NCI-H1930 (cell line): ENCODE measurements around the gene AKT1.

Experiments used
- DNase-seq, 2 experiments: peaks; one replicate each; lab custom pipeline; 2025; lab: John Stamatoyannopoulos, UW

Gene AKT1

DNA sequence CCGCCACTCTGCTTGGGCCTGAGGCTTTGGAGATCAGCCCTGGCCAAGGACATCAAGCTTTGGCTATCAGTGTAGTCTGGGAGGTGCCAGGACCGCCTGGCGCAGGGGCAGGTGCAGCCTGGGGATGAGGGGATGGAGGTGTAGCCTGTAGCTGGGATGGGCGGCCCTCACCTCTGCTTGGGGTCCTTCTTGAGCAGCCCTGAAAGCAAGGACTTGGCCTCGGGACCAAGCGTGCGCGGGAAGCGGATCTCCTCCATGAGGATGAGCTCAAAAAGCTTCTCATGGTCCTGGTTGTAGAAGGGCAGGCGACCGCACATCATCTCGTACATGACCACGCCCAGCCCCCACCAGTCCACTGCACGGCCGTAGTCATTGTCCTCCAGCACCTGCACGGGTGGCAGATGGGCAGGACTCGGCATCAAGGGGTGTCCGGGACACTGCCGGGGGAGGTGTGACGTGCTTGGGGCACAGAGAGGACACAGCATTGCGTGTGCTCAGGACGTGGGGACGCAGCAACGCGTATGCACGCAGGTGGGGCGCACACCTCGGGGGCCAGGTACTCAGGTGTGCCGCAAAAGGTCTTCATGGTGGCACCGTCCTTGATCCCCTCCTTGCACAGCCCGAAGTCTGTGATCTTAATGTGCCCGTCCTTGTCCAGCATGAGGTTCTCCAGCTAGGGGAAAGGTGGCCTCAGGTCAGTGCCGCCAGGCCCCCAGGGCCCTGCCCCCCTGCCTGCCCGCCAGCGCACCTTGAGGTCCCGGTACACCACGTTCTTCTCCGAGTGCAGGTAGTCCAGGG, 22.6 kb downstream of the AKT1 start:
- DNase-seq = no peak

DNA sequence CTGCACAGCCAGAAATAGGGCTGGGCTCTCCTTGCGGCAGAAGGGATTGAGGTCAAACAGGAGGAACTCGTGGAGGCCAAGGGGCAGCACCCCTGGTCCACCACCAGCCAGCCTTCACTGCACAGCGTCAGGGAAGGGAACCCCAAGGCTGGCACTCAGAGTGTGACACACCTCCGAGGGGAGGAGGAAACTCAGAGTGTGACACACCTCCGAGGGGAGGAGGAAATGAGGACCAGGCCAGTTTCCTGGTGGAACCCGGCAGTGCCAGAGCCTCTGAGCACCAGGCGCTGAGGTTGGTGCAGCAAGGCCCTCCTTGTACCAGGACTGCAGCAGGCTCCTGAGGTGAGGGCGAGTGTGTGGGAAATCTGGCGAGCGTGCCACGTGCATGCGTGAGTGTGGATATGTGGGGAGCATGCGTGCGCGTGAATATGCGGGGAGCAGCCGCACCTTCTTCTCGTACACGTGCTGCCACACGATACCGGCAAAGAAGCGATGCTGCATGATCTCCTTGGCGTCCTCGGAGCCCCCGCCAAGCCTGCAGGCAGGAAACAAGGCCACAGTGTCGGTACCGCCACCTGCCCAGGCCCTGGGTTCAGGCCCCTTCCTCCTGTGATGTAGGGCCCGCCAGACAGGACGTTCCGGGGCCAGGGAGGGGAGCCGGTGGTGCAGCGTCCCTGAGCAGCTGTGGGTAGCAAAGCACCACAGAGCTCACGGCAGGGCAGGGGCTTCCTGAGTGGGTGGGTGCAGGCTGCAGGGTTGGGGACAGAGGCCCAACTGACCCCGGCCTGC, 23.4 kb downstream of the AKT1 start:
- DNase-seq = no peak

DNA sequence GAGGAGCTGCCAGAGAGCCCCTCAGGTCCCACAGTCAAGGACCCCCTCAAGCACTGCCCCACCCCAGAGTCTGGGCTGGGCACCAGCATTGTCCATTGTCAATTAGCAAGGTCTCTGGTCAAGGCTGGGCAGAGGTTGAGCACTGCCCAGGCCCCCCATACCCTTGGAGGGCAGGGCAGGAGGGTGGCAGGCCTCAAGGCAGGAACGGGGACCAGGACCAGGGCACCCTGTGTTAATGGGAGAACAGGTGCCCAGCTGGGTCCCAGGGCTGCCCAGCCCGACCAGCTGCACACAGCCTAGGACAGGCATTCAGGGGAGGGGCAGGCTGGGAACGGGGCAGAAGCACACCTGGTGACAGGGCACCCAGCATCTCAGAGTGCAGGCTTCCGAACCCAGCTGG, 24.2 kb downstream of the AKT1 start:
- no peak for DNase-seq

DNA sequence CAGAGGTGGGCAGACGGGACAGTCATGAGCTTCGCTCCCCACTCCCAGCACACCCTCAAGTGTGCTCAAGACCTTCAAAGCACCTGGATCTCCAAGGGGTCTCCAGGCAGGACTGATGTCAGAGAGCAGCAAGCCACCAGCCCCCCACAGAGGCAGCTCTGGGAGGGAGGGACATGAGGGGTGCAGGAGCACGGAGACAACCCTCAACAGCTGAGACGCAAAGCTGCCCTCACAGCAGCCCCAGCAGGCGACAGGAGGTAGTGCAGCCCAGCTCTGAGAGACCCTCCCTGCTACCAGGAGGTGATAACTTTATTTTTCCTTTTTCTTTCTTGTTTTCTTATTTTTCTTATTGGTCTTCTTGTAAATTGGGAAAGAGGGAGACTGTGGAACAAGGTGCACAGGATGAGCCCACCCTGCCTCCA, 24.7 kb downstream of the AKT1 start:
- DNase-seq = no peak

DNA sequence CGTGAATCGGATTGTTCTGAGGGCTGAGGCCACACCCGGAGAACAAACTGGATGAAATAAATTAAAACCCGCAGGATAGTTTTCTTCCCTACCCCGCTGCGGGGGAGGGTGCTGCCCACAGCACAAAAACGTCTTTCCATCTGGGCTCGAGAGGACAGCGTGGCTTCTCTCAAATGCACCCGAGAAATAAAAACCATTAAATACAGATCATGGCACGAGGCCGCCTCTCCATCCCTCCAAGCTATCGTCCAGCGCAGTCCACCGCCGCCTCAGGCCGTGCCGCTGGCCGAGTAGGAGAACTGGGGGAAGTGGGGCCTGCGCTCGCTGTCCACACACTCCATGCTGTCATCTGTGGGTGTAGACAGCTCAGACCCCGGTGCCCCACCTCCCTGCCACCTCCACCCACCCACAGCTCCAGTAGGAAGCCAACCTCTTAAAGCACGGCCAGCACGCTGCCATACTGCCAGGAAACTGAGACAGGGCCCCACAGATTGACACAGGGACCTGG, 25.4 kb downstream of the AKT1 start:
- no peak for DNase-seq

DNA sequence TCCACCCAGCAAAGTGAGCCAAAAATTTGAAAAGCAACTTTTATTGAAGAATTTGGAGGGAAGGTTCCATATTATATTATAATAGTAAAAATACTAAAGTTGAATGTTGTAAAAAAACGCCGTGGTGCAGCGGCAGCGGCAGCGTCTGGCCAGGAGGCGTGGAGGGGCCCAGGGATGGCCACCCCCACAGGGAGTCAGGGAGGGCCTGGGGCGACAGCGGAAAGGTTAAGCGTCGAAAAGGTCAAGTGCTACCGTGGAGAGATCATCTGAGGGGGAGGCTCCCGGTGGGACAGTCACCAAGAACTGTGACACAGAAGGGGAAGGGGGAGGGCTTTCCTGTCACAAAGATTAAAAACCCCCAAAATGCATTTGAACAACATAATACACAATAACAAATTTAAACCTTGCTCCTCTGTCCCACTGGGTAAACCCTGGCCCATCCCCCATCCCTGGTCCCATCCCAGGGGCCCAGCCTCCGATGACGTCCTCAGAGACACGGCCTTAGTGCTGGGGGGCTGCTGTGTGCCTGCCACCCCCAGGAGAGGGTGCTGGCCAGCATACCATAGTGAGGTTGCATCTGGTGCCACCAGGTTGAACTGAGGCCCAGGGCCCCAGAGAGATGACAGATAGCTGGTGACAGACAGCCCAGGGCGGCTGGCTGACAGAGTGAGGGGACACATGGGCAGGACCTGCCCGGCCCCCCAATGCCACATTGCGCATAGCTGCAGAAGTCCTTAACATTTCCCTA, 26.1 kb downstream of the AKT1 start:
- no peak for DNase-seq

DNA sequence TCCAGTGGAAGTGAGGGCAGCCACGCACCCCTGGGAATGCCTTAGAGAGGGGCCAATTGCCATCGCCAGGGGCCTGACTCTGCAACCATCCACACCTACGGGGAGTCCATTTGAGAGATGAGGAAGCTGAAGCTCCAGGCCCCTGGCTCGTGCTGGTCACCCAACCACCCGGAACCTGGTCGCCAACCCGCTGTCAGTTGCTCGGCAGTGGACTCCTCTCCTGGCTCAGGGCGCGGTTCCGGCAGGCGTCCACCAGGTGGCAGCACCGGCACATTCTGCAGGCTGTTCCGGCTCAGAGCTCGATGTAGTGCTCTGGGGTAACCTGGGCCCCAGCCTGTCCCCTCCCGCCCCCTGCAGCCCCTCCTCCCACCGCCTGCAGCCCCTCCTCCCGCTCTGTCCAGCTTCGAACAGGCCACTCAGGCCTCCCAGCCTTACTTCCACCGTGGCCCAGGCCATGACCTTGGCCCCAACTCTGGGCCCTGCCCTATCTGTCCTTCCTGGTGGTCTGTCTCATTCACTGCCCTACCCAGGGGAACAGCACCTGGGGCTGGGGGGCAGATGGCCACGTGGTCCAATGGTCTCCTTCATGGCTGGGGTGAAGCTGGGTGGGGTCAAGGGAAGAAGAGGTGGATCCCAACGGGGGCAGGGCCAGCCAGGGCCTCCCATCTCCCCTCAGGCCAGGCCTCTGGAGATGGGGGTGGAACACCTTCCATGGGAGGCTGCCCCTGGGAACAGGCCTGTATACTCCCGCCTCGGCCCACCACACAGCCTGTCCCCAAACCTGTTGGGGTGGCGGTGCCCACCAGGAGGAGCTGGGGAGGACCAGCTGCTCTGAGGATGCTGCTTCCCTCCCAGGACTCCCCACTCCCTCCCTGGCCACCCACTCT, 26.9 kb downstream of the AKT1 start:
- DNase-seq = peak; percentile 46 to 65

DNA sequence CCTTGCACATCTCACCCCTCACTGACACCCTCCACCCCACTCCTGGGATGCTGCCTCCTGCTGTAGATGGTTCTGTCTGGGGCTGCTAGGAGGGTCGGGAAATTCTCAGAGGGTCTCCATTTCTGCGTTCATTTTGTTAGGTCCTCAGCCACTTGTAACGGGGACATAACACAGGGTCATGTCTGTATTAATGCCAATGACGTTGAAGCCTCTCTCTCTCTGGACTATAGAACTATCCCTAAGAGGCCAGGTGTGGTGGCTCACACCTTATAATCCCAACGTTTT, 28.0 kb downstream of the AKT1 start:
- DNase-seq = no peak

DNA sequence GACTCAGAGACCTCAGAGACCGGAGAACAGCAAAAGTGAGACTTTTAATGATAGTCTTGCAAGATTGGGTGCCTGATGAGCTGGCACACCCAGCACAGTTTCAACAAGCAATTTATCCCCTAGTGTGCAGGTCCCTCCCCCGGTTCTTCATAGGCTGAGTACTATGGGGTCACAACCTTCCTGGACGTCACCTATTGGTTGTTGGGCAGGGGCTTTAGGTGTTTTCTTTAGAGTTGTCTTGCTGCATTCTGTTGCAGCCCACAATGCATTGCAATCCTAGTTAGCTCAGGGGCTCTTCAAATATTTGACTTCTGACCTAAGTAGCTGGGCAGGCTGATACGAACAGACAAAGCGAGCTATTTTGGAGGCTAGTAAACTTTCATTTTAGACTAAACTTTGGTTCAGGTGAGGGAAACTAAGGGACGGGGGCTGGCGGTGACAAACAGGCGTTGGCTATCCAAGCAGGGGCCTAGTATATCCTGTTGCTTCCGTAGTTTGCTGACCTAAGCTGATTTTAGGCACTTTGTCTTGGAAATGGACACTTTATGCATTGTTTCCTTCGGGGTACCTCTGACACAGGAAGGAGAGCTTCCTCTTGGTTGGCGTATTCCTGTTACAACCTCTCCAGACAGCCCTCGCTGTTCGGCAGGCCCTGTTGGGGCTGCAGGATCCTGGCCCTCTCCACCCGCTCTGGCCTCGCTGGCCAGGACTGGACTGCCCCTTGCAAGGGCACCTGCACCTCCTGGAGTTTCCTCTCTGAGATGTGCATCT, 28.5 kb downstream of the AKT1 start:
- no peak for DNase-seq

DNA sequence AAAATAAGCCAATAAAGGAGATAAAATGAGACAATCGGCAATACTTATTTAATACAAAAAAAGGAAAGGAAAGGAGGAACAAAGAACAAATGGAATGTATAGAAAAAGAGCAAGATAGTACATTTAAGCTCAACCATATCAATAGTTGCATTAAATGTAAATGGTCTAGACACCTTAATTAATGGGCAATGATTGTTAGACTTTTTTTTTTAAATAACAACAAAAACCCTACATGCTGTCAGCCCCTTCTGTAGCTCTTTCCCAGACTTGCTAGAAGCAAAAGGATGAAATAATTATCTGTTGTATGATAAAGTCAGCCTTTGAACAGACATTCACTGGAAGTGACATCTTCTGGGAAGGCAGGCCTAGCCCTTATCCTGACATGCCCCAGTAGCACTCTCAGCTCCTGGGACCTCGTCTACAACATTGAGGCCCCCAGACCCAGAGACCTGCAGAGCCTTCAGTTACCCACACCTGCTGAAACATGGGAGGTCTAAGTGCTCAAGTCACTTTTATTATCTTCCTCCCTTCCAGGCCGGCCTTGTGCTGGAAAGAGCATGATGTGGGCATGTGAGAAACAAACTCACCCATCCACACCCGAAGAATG, 29.2 kb downstream of the AKT1 start:
- DNase-seq = no peak

DNA sequence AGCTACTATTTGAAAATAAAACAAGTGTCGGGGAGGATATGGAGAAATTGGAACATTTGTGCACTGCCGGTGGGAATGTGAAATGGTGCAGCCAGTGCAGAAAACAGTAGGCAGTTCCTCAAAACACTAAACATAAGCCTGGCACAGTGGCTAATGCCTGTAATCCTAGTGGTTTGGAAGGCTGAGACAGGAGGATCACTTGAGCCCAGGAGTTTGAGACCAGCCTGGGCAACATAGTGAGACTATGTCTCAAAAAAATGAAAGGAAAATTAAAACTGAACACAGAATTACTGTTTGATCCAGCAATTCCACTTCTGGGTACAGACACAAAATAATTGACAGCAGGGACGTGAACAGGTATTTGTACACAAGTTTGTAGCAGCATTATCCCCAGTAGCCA, 30.0 kb downstream of the AKT1 start:
- no peak for DNase-seq

DNA sequence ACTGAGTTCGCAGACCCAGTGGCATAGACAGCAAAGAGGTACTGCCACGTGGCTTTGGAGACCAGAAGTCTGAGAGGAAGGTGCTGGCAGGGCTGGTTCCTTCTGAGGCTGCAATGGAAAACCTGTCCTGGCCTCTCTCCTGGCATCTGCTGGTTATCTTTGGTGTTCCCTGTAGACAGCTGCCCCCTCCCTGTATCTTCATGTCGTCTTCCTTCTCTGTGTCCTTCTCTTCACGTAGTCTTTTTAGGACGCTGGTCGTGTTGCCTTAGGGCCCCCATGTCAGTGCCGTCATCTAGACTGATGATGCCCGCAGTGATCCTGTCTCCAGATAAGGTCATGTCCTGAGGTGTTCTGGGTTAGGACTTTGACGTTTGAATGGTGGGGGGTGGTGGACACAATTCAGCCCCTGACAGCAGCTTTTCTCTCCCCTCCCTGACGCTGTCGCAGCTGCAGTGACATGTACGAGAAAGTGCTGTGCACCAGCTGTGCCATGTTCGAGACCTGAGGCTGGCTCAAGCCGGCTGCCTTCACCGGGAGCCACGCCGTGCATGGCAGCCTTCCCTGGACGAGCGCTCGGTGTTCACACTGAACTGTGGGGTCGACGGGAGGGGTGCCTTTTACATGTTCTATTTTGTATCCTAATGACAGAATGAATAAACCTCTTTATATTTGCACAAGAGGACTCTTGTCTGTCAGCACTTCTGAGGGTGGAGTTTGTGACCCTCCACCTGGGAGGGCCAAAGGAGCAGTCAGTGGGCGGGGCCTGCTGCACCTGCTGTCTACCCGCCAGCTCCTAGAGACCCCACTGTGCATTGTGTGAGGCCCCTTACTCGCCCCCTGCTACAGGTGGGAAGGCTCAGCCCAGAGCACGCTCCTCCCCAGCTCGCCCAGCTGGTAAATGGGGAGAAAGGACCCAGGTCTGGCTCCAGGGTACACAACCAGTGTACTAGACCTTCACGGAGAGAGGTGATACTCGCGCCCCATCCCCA, 36.3 kb downstream of the AKT1 start:
- DNase-seq = no peak

DNA sequence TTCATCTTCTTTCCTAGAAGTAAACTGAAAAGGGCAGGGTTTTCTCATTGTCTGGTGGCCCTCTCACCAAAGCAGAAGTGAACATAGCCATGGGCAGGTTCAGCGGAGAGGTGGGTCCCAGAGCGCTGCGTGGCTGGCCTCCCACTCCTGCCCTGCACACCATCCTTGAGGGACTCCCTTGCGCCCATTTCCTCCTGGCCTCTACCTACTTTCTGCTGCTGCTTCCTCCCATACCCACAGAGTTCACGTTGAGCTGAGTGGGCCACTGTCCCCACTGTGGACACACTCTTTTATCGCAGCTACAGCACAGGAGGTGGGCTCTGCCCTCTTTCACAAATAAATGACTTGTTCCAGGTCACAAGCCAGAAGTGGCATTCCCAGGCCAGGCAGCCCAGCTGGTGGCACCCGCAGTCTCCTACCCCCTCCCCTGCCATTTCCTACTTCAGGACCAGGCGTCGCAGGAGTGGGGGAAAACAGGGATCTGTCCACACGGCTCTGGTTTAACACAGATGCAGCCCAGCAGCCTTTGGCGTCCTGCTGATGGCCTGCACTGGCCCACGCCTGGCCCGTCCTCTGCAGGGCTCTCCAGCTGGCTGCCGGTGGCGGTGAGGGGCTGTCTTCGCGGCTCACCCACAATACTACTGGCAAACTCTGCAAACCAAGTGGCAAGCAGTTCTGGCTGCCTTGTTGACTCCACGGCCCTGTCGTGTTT, 37.7 kb downstream of the AKT1 start:
- DNase-seq = no peak

DNA sequence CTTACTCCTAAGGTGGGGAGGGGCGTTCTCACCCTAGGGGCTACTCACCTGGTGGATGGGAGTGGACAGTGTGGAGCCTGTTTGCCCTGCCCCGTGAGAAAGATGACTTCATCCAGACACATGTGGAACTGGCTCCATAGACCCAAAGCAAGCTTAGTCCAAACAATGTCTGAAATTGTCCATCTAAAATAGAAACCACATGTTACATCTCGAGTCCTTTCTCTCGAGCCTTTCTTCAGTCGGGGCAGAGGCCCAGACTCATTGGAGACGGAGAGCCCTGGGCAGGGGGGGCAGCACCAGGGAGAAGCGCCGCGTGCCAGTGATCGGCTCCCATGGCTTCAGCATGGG, 38.3 kb downstream of the AKT1 start:
- no peak for DNase-seq

DNA sequence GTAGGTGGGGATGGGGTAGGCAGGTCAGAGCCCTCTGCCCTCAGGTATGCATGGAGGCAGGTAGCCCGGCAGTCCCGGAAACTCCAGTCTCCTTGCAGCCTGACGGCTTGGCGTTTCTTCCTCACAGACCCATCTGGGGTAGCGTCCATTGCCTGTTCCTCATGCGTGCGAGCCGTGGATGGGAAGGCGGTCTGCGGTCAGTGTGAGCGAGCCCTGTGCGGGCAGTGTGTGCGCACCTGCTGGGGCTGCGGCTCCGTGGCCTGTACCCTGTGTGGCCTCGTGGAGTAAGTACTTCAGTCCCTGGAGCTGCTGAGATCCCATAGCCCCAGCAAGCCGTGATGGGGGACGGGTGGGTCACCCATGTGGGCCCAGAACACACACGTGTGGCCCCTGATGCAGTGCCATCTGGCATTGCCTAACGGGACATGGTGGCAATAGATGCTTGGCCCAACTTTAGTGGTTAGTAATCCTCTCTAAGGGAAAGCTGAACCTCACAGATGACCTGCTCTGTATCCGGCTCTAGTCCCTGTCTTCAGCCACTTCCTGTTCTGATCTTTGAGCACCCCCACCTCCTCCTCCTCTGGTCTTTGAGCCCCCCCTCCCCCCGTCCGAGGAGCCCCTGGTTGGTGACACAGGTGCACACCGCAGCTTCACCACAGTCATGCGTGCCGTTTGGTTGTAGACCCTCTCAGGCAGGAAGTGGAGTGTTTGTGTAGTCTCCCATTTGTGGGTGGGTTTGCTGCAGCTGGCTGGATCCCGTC, 38.9 kb downstream of the AKT1 start:
- no peak for DNase-seq

DNA sequence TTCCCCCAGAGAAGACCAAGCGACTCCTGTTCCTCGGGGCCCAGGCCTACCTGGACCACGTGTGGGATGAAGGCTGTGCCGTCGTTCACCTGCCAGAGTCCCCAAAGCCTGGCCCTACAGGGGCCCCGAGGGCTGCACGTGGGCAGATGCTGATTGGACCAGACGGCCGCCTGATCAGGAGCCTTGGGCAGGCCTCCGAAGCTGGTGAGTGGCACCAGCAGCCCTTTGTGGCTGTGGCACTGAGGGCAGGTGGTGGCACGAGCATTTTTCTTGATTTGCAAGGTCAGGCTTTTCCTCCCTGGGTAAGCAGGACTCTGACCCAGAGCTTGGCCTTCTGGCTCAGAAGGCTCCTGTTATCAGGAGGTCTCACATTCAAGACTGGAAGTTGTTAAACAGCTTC, 39.9 kb downstream of the AKT1 start:
- no peak for DNase-seq

DNA sequence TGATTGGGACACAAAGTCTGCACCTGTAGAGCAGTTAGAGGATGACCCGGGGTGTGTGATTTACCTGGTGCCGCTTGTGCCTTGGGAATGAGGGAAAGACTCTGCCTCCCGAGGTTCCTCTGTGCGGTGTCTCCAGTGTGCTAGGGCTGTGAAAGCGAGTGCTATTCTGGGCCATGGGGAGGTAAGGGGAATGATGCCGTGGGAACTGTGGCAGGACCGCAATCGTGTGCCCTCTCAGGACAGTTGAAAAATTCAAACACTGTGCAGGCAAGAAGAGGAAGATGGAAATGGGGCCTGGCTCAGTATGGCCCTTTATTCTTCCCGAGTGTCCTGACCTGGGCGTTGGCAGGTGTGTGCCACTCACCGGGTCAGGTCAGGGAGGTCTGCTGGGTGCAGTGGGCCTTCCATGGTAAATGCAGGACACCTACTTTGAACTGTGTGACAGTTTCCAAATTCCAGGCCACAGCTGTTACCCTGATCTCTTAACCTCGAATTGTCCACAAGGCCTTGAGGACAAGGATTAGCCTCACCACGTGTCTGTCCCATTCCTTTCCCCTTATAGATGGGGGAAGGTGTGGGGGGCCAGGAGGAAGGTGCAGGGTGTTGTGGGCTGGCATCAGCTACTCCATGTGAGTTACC, 41.2 kb downstream of the AKT1 start:
- no peak for DNase-seq
